ENCODE results near the gene IPPK. TPM values are rescaled to one million over a fixed set of nuclear protein-coding genes. Genes with fewer than 3 reads are reported as not detected.
A peak's percentile ranks its signal among the peaks of the same experiment; 100 is the strongest.

IPPK gene
- total RNA-seq, 4 donors from 2014 or later, result 8.0 to 18.8 (median 11.0) TPM

DNA sequence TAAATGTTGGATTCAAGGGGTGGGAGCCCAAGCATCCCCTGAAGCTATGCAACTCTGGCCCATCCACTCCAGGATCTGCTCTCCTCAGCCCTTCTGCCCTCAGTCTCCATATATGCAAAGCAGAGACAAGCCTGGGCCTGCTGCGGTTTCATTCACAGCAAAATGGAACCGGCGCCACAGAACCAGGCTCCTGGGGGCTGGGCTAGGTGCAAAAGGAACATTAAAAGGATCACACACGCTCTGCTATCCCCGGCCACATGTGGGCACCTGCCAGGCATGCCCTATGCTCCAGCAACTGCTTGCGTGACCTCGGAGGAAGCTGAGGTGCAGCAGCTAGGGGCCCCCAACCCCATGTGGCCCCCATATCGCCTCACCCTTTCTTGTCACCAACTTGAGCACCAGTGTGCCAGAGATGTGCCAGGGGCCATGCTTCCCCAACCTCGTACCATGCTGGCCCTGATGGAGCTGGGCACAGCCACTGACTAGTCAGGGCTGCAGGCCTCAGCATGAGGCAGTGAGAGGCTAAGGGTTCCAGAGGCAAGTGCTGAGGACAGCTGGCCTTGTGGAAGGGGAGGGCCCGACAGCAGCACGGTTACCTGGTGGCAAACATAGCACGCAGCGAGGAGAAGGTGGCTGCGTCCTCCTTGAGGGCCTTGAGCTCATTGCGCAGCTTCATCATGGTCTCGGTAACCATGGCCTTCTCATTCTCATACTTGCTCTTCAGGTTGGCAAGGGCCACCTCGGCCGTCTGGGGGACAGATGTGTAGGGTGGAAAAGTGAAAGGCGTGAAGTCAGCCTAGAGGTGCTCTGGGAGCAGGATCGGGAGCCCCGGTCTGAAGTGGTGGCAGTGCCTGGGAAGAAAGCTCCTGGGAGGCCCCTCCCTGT lies 47.5 kb upstream of the IPPK start:
- peaks cover 0 to 21% (median 4%) of the 10 kb centered on the region in 4 donors for H3K4me1 ChIP-seq
- DNase-seq (ENCODE audit: low spot score in 2 of 2), result no peak
- no peaks in the 10 kb centered on the region for H3K27me3 ChIP-seq
- H3K27ac ChIP-seq, result no peak overlapping the region
- no peak overlapping the region for H3K4me3 ChIP-seq
- WGBS, 2 donors, result 88 to 90% methylated on average over 20 to 21 of the region's 21 CpGs
- no peaks in the 10 kb centered on the region for H3K9me3 ChIP-seq
- H3K36me3 ChIP-seq, result peaks cover 0 to 97% (median 35%) of the 10 kb centered on the region in 3 donors
- TF ChIP-seq POLR2A (IDR thresholded peaks at IDR 0.05) (no peak), EP300 (IDR thresholded peaks at IDR 0.05) (no peak)
- TF ChIP-seq, protein P1, sequence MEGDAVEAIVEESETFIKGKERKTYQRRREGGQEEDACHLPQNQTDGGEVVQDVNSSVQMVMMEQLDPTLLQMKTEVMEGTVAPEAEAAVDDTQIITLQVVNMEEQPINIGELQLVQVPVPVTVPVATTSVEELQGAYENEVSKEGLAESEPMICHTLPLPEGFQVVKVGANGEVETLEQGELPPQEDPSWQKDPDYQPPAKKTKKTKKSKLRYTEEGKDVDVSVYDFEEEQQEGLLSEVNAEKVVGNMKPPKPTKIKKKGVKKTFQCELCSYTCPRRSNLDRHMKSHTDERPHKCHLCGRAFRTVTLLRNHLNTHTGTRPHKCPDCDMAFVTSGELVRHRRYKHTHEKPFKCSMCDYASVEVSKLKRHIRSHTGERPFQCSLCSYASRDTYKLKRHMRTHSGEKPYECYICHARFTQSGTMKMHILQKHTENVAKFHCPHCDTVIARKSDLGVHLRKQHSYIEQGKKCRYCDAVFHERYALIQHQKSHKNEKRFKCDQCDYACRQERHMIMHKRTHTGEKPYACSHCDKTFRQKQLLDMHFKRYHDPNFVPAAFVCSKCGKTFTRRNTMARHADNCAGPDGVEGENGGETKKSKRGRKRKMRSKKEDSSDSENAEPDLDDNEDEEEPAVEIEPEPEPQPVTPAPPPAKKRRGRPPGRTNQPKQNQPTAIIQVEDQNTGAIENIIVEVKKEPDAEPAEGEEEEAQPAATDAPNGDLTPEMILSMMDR (IDR thresholded peaks at IDR 0.05), result no peak

DNA sequence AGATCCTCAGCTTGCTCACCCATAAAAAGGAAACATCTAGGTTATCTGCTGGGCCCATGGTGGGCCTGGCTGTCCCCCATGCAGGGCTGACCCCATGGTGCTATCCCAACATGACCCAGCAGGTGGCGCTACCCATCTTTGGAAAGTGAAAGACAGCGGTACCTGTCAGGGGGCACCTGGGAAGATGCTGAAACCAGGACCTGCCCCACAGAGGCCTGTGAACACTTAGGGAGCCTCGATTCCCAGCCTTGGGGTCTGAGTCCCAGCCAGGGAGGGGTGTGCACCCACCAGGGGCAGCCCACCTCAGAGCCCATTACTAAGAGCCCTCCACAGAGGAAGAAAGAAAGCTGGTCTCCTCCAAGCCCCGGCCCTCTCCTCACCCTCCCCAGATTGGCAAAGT lies 46.6 kb upstream of the IPPK start:
- H3K27me3 ChIP-seq, result no peaks in the 10 kb centered on the region
- H3K4me1 ChIP-seq, result peaks cover 0 to 20% (median 4%) of the 10 kb centered on the region in 4 donors
- no peak overlapping the region for H3K4me3 ChIP-seq
- peak overlapping the region in 1 of 4 donors; percentile 30 for H3K27ac ChIP-seq
- peaks cover 0 to 97% (median 28%) of the 10 kb centered on the region in 3 donors for H3K36me3 ChIP-seq
- peak; percentile 53 to 77 for DNase-seq (ENCODE audit: low spot score in 2 of 2)
- TF ChIP-seq, protein P1 (IDR thresholded peaks at IDR 0.05), result peak; percentile 80 to 95 (median 92)
- TF ChIP-seq POLR2A (IDR thresholded peaks at IDR 0.05), result no peak
- H3K9me3 ChIP-seq, result no peaks in the 10 kb centered on the region
- WGBS, 2 donors, result 30 to 41% methylated on average over 2 to 4 of the region's 4 CpGs

DNA sequence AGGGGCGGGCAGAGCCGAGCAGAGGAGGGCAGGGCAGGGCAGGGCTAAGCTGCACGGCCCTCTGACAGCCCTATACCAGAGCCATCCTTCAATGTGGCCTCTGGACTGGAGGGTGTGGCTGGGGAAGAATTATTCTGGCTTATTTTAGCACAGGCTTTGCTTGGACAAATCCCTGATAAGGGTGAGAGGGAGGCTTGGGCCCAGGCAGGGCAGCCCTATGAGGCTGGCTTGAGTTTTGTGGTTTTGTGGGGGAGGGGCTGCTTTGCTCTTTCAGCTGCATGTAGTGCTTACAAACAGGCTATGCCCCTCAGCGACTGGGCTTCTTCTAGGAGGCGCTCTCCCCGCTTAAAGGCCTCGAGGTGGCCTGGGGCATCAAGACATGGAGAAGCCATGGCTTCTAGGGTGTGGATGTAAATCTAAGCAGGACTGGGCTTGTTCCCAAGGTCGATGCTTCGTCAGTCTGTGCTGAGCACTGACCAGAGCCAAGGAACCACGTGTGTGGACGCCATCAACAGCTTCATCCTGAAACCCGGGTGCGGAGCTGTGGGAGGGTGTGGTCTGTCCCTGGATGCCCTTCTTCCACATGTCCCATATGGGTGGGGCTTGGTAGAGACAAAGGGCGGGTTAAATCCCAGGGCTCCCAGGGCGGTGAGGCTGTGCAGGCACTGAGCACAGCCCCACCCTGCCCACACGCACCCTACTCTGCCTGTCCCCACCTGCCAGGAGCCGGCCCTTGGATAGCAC lies 45.7 kb upstream of the IPPK start:
- H3K27me3 ChIP-seq, result no peaks in the 10 kb centered on the region
- peaks cover 0 to 20% (median 3%) of the 10 kb centered on the region in 4 donors for H3K4me1 ChIP-seq
- H3K36me3 ChIP-seq, result peaks cover 0 to 97% (median 28%) of the 10 kb centered on the region in 3 donors
- H3K9me3 ChIP-seq, result no peaks in the 10 kb centered on the region
- no peak overlapping the region for H3K4me3 ChIP-seq
- H3K27ac ChIP-seq, result peak overlapping the region in 1 of 4 donors; percentile 30
- no peak for DNase-seq (ENCODE audit: low spot score in 2 of 2)
- 64 to 77% methylated on average over 9 to 14 of the region's 17 CpGs for WGBS, 2 donors
- TF ChIP-seq POLR2A (IDR thresholded peaks at IDR 0.05), result no peak
- TF ChIP-seq, protein P1 (IDR thresholded peaks at IDR 0.05), result no peak
- TF ChIP-seq EP300 (IDR thresholded peaks at IDR 0.05), result no peak

DNA sequence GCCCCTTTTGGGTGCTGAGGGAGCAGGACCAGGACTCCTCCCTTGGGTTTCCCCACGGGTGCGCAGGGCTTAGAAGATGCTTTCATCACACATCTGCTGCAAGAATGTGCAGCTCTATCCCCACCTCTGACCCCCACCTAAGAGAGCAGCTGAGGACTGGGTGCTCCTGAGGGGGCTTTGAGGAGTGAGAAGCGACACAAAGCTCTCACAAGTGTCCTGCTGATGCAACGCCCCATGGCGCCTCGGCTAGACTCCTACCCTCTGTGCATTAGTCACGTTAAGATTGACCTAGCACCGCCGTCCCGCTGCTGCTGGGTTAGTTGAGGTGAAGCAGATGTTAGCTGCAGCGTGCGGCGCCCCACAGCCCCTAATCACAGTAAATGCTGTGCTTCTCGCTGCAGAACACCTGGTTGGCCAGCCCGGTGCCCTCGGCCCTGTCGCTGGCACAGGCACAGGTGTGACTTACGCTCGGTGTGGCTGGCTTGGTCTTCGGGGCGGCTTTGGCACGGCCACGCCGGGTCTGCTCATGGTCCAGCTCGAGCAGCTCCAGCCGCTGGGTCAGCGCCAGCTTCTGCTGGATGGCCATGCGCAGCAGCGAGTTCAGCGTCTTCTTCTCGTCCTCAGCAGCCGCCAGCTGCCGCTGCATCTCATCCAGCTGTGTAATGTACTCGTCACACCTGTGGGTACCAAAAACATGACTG lies 45.0 kb upstream of the IPPK start:
- Histone ChIP-seq H3K4me1 (peaks cover 0 to 20% (median 3%) of the 10 kb centered on the region in 4 donors), H3K27me3 (no peaks in the 10 kb centered on the region), H3K4me3 (no peak overlapping the region), H3K27ac (peak overlapping the region in 1 of 4 donors; percentile 30), H3K36me3 (peaks cover 0 to 97% (median 28%) of the 10 kb centered on the region in 3 donors), H3K9me3 (no peaks in the 10 kb centered on the region)
- 92 to 94% methylated on average over 31 to 34 of the region's 34 CpGs for whole genome bisulfite sequencing, 2 donors
- DNase-seq (ENCODE audit: low spot score in 2 of 2), result no peak
- TF ChIP-seq EP300 (IDR thresholded peaks at IDR 0.05) (no peak), POLR2A (IDR thresholded peaks at IDR 0.05) (no peak)
- TF ChIP-seq, protein P1 (IDR thresholded peaks at IDR 0.05), result no peak

Data from tibial nerve (tissue), 4 donors.